Hepatocyte (in vitro differentiated cells): ENCODE measurements around the gene STRAP.

Experiments
- EZH2 ChIP-seq: fragments of 200-600 bp; sonication (generic); IDR thresholded peaks from 2 replicates; pipeline ENCODE4 v1.6.1; 2016; ENCODE audit warnings: antibody characterized with exemption, mild to moderate bottlenecking, borderline replicate concordance
- EZH2phosphoT487 ChIP-seq: fragments of 200-600 bp; sonication (generic); IDR thresholded peaks from one replicate; pipeline ENCODE4 v1.6.1; 2018; ENCODE audit warnings: antibody characterized with exemption, mild to moderate bottlenecking, low read depth, moderate library complexity; ENCODE audit not compliant: unreplicated experiment, severe bottlenecking
- TF ChIP-seq, protein P1 (sequence below): fragments of 200-600 bp; sonication (generic); IDR thresholded peaks from 2 replicates; pipeline ENCODE4 v1.5.1; 2016; ENCODE audit warnings: antibody characterized with exemption, mild to moderate bottlenecking; ENCODE audit not compliant: poor library complexity

DNA sequence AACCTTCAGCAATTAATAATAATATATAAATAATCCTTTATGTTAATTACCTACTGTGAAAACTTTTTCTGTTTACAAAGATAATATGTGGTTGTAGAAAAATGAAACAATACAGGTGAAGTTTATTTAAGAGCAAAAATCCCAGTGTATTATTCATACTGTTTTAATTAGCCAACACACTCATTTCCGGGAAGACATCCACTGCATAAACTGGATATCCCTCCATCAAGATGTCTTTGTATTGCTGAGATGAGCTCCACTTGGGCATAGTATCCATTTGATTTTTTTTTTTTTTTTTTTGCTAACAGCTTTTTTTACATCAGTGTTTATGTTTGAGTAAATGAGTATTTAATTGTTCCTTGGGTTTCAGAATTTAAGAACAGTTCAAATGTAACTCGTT, 15.2 kb downstream of the STRAP start:
- TF ChIP-seq, protein P1, sequence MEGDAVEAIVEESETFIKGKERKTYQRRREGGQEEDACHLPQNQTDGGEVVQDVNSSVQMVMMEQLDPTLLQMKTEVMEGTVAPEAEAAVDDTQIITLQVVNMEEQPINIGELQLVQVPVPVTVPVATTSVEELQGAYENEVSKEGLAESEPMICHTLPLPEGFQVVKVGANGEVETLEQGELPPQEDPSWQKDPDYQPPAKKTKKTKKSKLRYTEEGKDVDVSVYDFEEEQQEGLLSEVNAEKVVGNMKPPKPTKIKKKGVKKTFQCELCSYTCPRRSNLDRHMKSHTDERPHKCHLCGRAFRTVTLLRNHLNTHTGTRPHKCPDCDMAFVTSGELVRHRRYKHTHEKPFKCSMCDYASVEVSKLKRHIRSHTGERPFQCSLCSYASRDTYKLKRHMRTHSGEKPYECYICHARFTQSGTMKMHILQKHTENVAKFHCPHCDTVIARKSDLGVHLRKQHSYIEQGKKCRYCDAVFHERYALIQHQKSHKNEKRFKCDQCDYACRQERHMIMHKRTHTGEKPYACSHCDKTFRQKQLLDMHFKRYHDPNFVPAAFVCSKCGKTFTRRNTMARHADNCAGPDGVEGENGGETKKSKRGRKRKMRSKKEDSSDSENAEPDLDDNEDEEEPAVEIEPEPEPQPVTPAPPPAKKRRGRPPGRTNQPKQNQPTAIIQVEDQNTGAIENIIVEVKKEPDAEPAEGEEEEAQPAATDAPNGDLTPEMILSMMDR: no peak
- TF ChIP-seq EZH2 (no peak), EZH2phosphoT487 (no peak)
